GM23338 (cell line): Measurements from ENCODE around the gene PROSER2. TPM values are rescaled to one million over a fixed set of nuclear protein-coding genes. Genes with fewer than 3 reads are reported as not detected.

Experiments used
- ATAC-seq: fragments of 200-7000 bp; cut with Tn5 transposase; 3 replicates; pipeline ENCODE4 v1.9.1; 2020
- DNase-seq: peaks from one replicate; pipeline ENCODE4 v3.0.0-alpha.2; 2015; ENCODE audit warnings: low spot score
- H2AFZ ChIP-seq: fragments of 200-600 bp; sonication (generic); 2 replicates; pipeline ENCODE4 v1.8.0; 2016; ENCODE audit warnings: antibody characterized with exemption, mild to moderate bottlenecking, moderate library complexity
- H3F3A ChIP-seq: fragments of 200-600 bp; sonication (generic); replicated peaks from 2 replicates; pipeline ENCODE4 v1.8.0; 2017; ENCODE audit warnings: antibody characterized with exemption, mixed run types, low read depth
- H3K27ac ChIP-seq: fragments of 200-600 bp; sonication (generic); 2 replicates; pipeline ENCODE4 v1.6.1; 2016; ENCODE audit warnings: low read depth
- H3K27me3 ChIP-seq: fragments of 200-600 bp; sonication (generic); 2 replicates; pipeline ENCODE4 v1.8.0; 2016; ENCODE audit warnings: mild to moderate bottlenecking, mixed run types, moderate library complexity; ENCODE audit not compliant: insufficient read depth
- H3K36me3 ChIP-seq: fragments of 200-600 bp; sonication (generic); 2 replicates; pipeline ENCODE4 v1.8.0; 2016; ENCODE audit warnings: mild to moderate bottlenecking; ENCODE audit not compliant: insufficient read depth
- H3K4me1 ChIP-seq: fragments of 200-600 bp; sonication (generic); 2 replicates; pipeline ENCODE4 v1.8.0; 2016; ENCODE audit warnings: mild to moderate bottlenecking, moderate library complexity; ENCODE audit not compliant: insufficient read depth
- H3K4me2 ChIP-seq: fragments of 200-600 bp; sonication (generic); 2 replicates; pipeline ENCODE4 v1.7.1; 2017; ENCODE audit warnings: mixed run types
- H3K4me3 ChIP-seq: fragments of 200-600 bp; sonication (generic); 2 replicates; pipeline ENCODE4 v1.6.1; 2016; ENCODE audit warnings: mixed run types
- H3K79me2 ChIP-seq: fragments of 200-600 bp; sonication (generic); replicated peaks from 2 replicates; pipeline ENCODE4 v1.8.0; 2017; ENCODE audit warnings: mild to moderate bottlenecking; ENCODE audit not compliant: insufficient read depth
- H3K9me2 ChIP-seq: fragments of 200-600 bp; sonication (generic); 2 replicates; pipeline ENCODE4 v1.8.0; 2017; ENCODE audit not compliant: insufficient read depth
- H4K20me1 ChIP-seq: fragments of 200-600 bp; sonication (generic); replicated peaks from 2 replicates; pipeline ENCODE4 v1.8.0; 2017; ENCODE audit warnings: mild to moderate bottlenecking; ENCODE audit not compliant: insufficient read depth
- H3K27ac Mint-ChIP-seq: 2 replicates; pipeline ENCODE4 v1.8.0; 2020; ENCODE audit warnings: inconsistent platforms, mild to moderate bottlenecking, moderate library complexity, mixed read lengths
- H3K27me3 Mint-ChIP-seq: 3 replicates; pipeline ENCODE4 v1.8.0; 2022; ENCODE audit warnings: low read depth, mild to moderate bottlenecking, moderate library complexity, mixed read lengths, inconsistent platforms; ENCODE audit not compliant: insufficient read depth, poor library complexity
- H3K36me3 Mint-ChIP-seq: 3 replicates; pipeline ENCODE4 v1.8.0; 2021; ENCODE audit warnings: low read depth, mild to moderate bottlenecking, inconsistent platforms, moderate library complexity, mixed read lengths
- H3K4me1 Mint-ChIP-seq: 3 replicates; pipeline ENCODE4 v1.8.0; 2020; ENCODE audit warnings: mild to moderate bottlenecking, inconsistent platforms, mixed read lengths
- H3K4me3 Mint-ChIP-seq: 3 replicates; pipeline ENCODE4 v1.8.0; 2021; ENCODE audit warnings: moderate library complexity, mild to moderate bottlenecking, inconsistent platforms, mixed read lengths
- H3K9me3 Mint-ChIP-seq: 3 replicates; pipeline ENCODE4 v1.8.0; 2020; ENCODE audit warnings: moderate library complexity, mild to moderate bottlenecking, inconsistent platforms, mixed read lengths
- CREB1 ChIP-seq: fragments of 250-450 bp; sonication (Bioruptor Pico); IDR thresholded peaks from 2 replicates; pipeline ENCODE4 v1.5.0; 2020; ENCODE audit warnings: low read depth, mild to moderate bottlenecking, moderate library complexity
- CTCF ChIP-seq, 2 experiments: fragments of 200-600 bp in 1 of 2; sonication (generic) in 1 of 2; conservative IDR thresholded peaks; 2 replicates each; pipeline versions ENCODE4 v1.5.1 to v1.6.1; 2016 to 2017; ENCODE audit warnings: antibody characterized with exemption in 2 of 2, low read depth in 2 of 2, mild to moderate bottlenecking in 2 of 2, moderate library complexity in 1 of 2
- EZH2 ChIP-seq: fragments of 200-600 bp; sonication (generic); IDR thresholded peaks from one replicate; pipeline ENCODE4 v1.8.0; 2017; ENCODE audit warnings: antibody characterized with exemption, mild to moderate bottlenecking, low read depth; ENCODE audit not compliant: unreplicated experiment
- ZNF114 ChIP-seq: fragments of 250-450 bp; sonication (Bioruptor Pico); IDR thresholded peaks from 2 replicates; pipeline ENCODE4 v1.5.0; 2020; ENCODE audit warnings: mild to moderate bottlenecking, moderate library complexity
- ZNF331 ChIP-seq: fragments of 250-450 bp; sonication (Bioruptor Pico); IDR thresholded peaks from 2 replicates; pipeline ENCODE4 v1.5.0; 2020; ENCODE audit warnings: low read depth, mild to moderate bottlenecking, moderate library complexity
- polyA plus RNA-seq: library from polyadenylated mRNA; unstranded; fragments of >200 nt; fragmentation: Nextera tagmentation; extraction: Ambion mirVana; gene quantifications from 2 replicates; pipeline ENCODE4 v1.2.1, GENCODE V29; 2016
- total RNA-seq: library from RNA; depleted of rRNA; stranded (reverse); fragments of >200 nt; shearing (Covaris generic); gene quantifications from 2 replicates; pipeline ENCODE4 v1.2.3, GENCODE V29; 2014
- TF ChIP-seq, protein P1 (sequence below): fragments of 250-450 bp; sonication (Bioruptor Pico); IDR thresholded peaks from 2 replicates; pipeline ENCODE4 v1.5.0; 2020; ENCODE audit warnings: mild to moderate bottlenecking, moderate library complexity
- TF ChIP-seq, protein P2 (sequence below): IDR thresholded peaks from one replicate; pipeline ENCODE4 v1.6.1; 2018; ENCODE audit warnings: antibody characterized with exemption; ENCODE audit not compliant: unreplicated experiment

PROSER2 gene
- total and polyA plus RNA-seq, 2 experiments from 2014 or later, result 4.2 to 10.8 TPM

DNA sequence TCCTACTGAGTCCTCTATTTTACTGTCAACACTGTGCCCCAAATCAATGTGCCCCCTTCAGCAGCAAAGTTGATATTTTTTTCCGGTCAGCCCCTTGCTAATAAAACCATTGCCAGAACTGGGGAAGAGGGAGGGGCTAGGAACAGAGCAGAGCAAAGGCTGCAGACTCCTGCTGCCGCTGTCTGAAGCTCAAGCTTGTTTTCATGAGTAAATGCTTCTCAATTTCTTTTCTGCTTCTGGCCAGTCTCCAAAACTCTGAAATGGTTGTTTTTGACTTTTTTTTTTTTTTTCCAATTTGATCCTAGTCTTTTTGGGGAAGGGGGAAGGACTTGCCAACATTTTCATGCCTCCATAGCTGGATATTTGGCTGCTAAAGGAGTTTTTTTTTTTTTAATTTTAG, 26.7 kb upstream of the PROSER2 start:
- Mint-ChIP-seq H3K36me3 (peaks cover 6% of the 10 kb centered on the region; the same call in 2 of the 3 replicates), H3K4me3 (no peak overlapping the region), H3K9me3 (peaks cover 6% of the 10 kb centered on the region), H3K27me3 (peaks cover 6% of the 10 kb centered on the region), H3K27ac (no peak overlapping the region), H3K4me1 (peaks cover 19% of the 10 kb centered on the region)
- no peaks in the 10 kb centered on the region for H3K4me1 ChIP-seq
- no peaks in the 10 kb centered on the region; the same call in 1 of the 2 replicates for H3K36me3 ChIP-seq
- no peaks in the 10 kb centered on the region for H3K9me2 ChIP-seq
- H3K4me2 ChIP-seq, result no peak overlapping the region
- no peak for TF ChIP-seq EZH2
- no peak for TF ChIP-seq ZNF331 (CRISPR knock-in tag)
- TF ChIP-seq CREB1 (CRISPR knock-in tag), result no peak
- TF ChIP-seq CTCF (conservative IDR thresholded peaks at IDR 0.05; ENCODE audit: low read depth in 2 of 2), result no peak
- TF ChIP-seq, protein P1, sequence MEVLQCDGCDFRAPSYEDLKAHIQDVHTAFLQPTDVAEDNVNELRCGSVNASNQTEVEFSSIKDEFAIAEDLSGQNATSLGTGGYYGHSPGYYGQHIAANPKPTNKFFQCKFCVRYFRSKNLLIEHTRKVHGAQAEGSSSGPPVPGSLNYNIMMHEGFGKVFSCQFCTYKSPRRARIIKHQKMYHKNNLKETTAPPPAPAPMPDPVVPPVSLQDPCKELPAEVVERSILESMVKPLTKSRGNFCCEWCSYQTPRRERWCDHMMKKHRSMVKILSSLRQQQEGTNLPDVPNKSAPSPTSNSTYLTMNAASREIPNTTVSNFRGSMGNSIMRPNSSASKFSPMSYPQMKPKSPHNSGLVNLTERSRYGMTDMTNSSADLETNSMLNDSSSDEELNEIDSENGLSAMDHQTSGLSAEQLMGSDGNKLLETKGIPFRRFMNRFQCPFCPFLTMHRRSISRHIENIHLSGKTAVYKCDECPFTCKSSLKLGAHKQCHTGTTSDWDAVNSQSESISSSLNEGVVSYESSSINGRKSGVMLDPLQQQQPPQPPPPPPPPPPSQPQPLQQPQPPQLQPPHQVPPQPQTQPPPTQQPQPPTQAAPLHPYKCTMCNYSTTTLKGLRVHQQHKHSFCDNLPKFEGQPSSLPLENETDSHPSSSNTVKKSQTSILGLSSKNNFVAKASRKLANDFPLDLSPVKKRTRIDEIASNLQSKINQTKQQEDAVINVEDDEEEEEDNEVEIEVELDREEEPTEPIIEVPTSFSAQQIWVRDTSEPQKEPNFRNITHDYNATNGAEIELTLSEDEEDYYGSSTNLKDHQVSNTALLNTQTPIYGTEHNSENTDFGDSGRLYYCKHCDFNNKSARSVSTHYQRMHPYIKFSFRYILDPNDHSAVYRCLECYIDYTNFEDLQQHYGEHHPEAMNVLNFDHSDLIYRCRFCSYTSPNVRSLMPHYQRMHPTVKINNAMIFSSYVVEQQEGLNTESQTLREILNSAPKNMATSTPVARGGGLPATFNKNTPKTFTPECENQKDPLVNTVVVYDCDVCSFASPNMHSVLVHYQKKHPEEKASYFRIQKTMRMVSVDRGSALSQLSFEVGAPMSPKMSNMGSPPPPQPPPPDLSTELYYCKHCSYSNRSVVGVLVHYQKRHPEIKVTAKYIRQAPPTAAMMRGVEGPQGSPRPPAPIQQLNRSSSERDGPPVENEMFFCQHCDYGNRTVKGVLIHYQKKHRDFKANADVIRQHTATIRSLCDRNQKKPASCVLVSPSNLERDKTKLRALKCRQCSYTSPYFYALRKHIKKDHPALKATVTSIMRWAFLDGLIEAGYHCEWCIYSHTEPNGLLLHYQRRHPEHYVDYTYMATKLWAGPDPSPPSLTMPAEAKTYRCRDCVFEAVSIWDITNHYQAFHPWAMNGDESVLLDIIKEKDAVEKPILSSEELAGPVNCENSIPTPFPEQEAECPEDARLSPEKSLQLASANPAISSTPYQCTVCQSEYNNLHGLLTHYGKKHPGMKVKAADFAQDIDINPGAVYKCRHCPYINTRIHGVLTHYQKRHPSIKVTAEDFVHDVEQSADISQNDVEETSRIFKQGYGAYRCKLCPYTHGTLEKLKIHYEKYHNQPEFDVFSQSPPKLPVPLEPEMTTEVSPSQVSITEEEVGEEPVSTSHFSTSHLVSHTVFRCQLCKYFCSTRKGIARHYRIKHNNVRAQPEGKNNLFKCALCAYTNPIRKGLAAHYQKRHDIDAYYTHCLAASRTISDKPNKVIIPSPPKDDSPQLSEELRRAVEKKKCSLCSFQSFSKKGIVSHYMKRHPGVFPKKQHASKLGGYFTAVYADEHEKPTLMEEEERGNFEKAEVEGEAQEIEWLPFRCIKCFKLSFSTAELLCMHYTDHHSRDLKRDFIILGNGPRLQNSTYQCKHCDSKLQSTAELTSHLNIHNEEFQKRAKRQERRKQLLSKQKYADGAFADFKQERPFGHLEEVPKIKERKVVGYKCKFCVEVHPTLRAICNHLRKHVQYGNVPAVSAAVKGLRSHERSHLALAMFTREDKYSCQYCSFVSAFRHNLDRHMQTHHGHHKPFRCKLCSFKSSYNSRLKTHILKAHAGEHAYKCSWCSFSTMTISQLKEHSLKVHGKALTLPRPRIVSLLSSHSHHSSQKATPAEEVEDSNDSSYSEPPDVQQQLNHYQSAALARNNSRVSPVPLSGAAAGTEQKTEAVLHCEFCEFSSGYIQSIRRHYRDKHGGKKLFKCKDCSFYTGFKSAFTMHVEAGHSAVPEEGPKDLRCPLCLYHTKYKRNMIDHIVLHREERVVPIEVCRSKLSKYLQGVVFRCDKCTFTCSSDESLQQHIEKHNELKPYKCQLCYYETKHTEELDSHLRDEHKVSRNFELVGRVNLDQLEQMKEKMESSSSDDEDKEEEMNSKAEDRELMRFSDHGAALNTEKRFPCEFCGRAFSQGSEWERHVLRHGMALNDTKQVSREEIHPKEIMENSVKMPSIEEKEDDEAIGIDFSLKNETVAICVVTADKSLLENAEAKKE (CRISPR knock-in tag), result no peak
- TF ChIP-seq, protein P2, sequence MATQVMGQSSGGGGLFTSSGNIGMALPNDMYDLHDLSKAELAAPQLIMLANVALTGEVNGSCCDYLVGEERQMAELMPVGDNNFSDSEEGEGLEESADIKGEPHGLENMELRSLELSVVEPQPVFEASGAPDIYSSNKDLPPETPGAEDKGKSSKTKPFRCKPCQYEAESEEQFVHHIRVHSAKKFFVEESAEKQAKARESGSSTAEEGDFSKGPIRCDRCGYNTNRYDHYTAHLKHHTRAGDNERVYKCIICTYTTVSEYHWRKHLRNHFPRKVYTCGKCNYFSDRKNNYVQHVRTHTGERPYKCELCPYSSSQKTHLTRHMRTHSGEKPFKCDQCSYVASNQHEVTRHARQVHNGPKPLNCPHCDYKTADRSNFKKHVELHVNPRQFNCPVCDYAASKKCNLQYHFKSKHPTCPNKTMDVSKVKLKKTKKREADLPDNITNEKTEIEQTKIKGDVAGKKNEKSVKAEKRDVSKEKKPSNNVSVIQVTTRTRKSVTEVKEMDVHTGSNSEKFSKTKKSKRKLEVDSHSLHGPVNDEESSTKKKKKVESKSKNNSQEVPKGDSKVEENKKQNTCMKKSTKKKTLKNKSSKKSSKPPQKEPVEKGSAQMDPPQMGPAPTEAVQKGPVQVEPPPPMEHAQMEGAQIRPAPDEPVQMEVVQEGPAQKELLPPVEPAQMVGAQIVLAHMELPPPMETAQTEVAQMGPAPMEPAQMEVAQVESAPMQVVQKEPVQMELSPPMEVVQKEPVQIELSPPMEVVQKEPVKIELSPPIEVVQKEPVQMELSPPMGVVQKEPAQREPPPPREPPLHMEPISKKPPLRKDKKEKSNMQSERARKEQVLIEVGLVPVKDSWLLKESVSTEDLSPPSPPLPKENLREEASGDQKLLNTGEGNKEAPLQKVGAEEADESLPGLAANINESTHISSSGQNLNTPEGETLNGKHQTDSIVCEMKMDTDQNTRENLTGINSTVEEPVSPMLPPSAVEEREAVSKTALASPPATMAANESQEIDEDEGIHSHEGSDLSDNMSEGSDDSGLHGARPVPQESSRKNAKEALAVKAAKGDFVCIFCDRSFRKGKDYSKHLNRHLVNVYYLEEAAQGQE, result no peak
- no peak for TF ChIP-seq ZNF114
- no peaks in the 10 kb centered on the region for H3K27me3 ChIP-seq
- no peak overlapping the region for H3K4me3 ChIP-seq
- no peak overlapping the region for H3K27ac ChIP-seq
- no peak overlapping the region for H2AFZ ChIP-seq
- H3F3A ChIP-seq, result no peaks in the 10 kb centered on the region
- no peaks in the 10 kb centered on the region for H3K79me2 ChIP-seq
- DNase-seq (no peak), ATAC-seq (no peak)
- H4K20me1 ChIP-seq, result no peaks in the 10 kb centered on the region
